Measurements from ENCODE around the gene ATG9A. TPM values are rescaled to one million over a fixed set of nuclear protein-coding genes. Genes with fewer than 3 reads are reported as not detected.

Gene ATG9A
- total and polyA plus RNA-seq, 2 donors (not counting 1 experiment from before 2014, with no cell fraction given), result 41.8 to 65.5 TPM

- Histone ChIP-seq H3K4me3 (ENCODE audit: control extremely low read depth in 1 of 5, extremely low read depth in 1 of 5, insufficient read depth in 1 of 5, low read depth in 2 of 5, low read length in 4 of 5) (no peak overlapping the region), H3K9me3 (ENCODE audit: control extremely low read depth in 1 of 3, control insufficient read depth in 2 of 3, insufficient read depth in 1 of 3, low read length in 2 of 3) (no peaks in the 10 kb centered on the region), H3K27ac (ENCODE audit: low read length in 2 of 2) (peak overlapping the region; percentile 87 to 92), H3K4me1 (ENCODE audit: control insufficient read depth in 2 of 2, insufficient read depth in 2 of 2, low read length in 2 of 2) (peaks cover 64 to 70% of the 10 kb centered on the region in 2 donors), H2AFZ (ENCODE audit: insufficient read depth, low read depth, low read length, poor library complexity, severe bottlenecking) (no peak overlapping the region), H3K36me3 (replicated peaks in 1 of 2; ENCODE audit: control extremely low read depth in 1 of 2, control insufficient read depth in 1 of 2, extremely low read depth in 1 of 2, insufficient read depth in 2 of 2, low read length in 1 of 2) (peaks cover 2 to 34% of the 10 kb centered on the region in 2 experiments), H3K9ac (ENCODE audit: low read length) (peak overlapping the region; percentile 6), H3K27me3 (replicated peaks in 1 of 4; ENCODE audit: control extremely low read depth in 1 of 4, control insufficient read depth in 3 of 4, insufficient read depth in 4 of 4, low read length in 3 of 4) (no peaks in the 10 kb centered on the region), H3K79me2 (ENCODE audit: control insufficient read depth, insufficient read depth, low read length) (peaks cover 62% of the 10 kb centered on the region), H4K20me1 (ENCODE audit: control insufficient read depth, insufficient read depth, low read length, poor library complexity, severe bottlenecking) (peaks cover 5% of the 10 kb centered on the region), H3K4me2 (replicated peaks; ENCODE audit: low read depth, low read length, poor library complexity, severe bottlenecking) (peak overlapping the region; percentile 93)
- Mint-ChIP-seq H3K9me3 (ENCODE audit: insufficient read depth) (no peaks in the 10 kb centered on the region), H3K4me3 (peak overlapping the region; percentile 57), H3K27ac (peak overlapping the region; percentile 96), H3K27me3 (no peaks in the 10 kb centered on the region), H3K4me1 (peaks cover 75% of the 10 kb centered on the region)
- ATAC-seq (ENCODE audit: low read depth), result no peak
- CTCF ChIA-PET, result interaction anchor here (1.7 to 6.8 kb wide), 5 partner anchors 8 to 47 kb away, joined by 6 to 69 read pairs (median 17); partner anchors contain the start of genes ANKZF1, ATG9A, DNAJB2 and TUBA4A
- intact Hi-C loops (cut with micrococcal nuclease), result no loop called here
- TF ChIP-seq EZH2 (IDR thresholded peaks at IDR 0.05; ENCODE audit: borderline replicate concordance, insufficient read depth, low read depth, low read length, poor library complexity, severe bottlenecking) (no peak), CTCF (IDR thresholded peaks at IDR 0.05) (no peak)
- DNase-seq, result no peak
- POLR2A ChIA-PET, result interaction anchor here (1.7 to 2.7 kb wide), 3 partner anchors 7 to 40 kb away, joined by 9 to 49 read pairs (median 26); partner anchors contain the start of genes ANKZF1, ATG9A, TUBA4A and TUBA4B
- 92% methylated on average over 6 of the region's 10 CpGs for WGBS (ENCODE audit: insufficient coverage)
Observed at GRCh38 chr2:219246559-219246958, 17.1 kb upstream of the ATG9A start.

GRCh38 chr2:219245899-219246230 lies 16.4 kb upstream of the ATG9A start:
- Mint-ChIP-seq H3K4me3 (peak overlapping the region; percentile 92), H3K27ac (peak overlapping the region; percentile 96), H3K4me1 (peaks cover 68% of the 10 kb centered on the region), H3K27me3 (no peaks in the 10 kb centered on the region), H3K9me3 (ENCODE audit: insufficient read depth) (no peaks in the 10 kb centered on the region)
- Histone ChIP-seq H3K4me1 (ENCODE audit: control insufficient read depth in 2 of 2, insufficient read depth in 2 of 2, low read length in 2 of 2) (peaks cover 58 to 63% of the 10 kb centered on the region in 2 donors), H3K4me2 (replicated peaks; ENCODE audit: low read depth, low read length, poor library complexity, severe bottlenecking) (peak overlapping the region; percentile 93), H3K9me3 (ENCODE audit: control extremely low read depth in 1 of 3, control insufficient read depth in 2 of 3, insufficient read depth in 1 of 3, low read length in 2 of 3) (no peaks in the 10 kb centered on the region), H3K79me2 (ENCODE audit: control insufficient read depth, insufficient read depth, low read length) (peaks cover 55% of the 10 kb centered on the region), H3K27me3 (replicated peaks in 1 of 4; ENCODE audit: control extremely low read depth in 1 of 4, control insufficient read depth in 3 of 4, insufficient read depth in 4 of 4, low read length in 3 of 4) (no peaks in the 10 kb centered on the region), H3K27ac (ENCODE audit: low read length in 2 of 2) (peak overlapping the region; percentile 87 to 92), H2AFZ (ENCODE audit: insufficient read depth, low read depth, low read length, poor library complexity, severe bottlenecking) (peak overlapping the region; percentile 96), H4K20me1 (ENCODE audit: control insufficient read depth, insufficient read depth, low read length, poor library complexity, severe bottlenecking) (no peaks in the 10 kb centered on the region), H3K36me3 (replicated peaks in 1 of 2; ENCODE audit: control extremely low read depth in 1 of 2, control insufficient read depth in 1 of 2, extremely low read depth in 1 of 2, insufficient read depth in 2 of 2, low read length in 1 of 2) (peaks cover 0 to 27% of the 10 kb centered on the region in 2 experiments), H3K4me3 (ENCODE audit: control extremely low read depth in 1 of 5, extremely low read depth in 1 of 5, insufficient read depth in 1 of 5, low read depth in 2 of 5, low read length in 4 of 5) (peak overlapping the region; percentile 50 to 98 (median 94)), H3K9ac (ENCODE audit: low read length) (peak overlapping the region; percentile 96)
- DNase-seq, result no peak
- ATAC-seq (ENCODE audit: low read depth), result no peak
- CTCF ChIA-PET, result interaction anchor here (0.7 to 3.0 kb wide), 8 partner anchors 8 to 143 kb away, joined by 3 to 25 read pairs (median 5); partner anchors contain the start of genes ANKZF1, ATG9A, DNAJB2 and TUBA4A
- WGBS (ENCODE audit: insufficient coverage), result 21% methylated on average over 9 of the region's 10 CpGs
- intact Hi-C loops (cut with micrococcal nuclease), result loop anchor here (1.0 to 2.0 kb wide), 6 partner anchors 7 to 85 kb away; partner anchors contain the start of genes ANKZF1, ATG9A, CNPPD1 and DNAJB2
- TF ChIP-seq CTCF (IDR thresholded peaks at IDR 0.05) (no peak), EZH2 (IDR thresholded peaks at IDR 0.05; ENCODE audit: borderline replicate concordance, insufficient read depth, low read depth, low read length, poor library complexity, severe bottlenecking) (no peak)
- POLR2A ChIA-PET, result interaction anchor here (1.5 to 2.7 kb wide), 7 partner anchors 8 to 69 kb away, joined by 6 to 49 read pairs (median 10); partner anchors contain the start of genes ABCB6, ANKZF1, ATG9A and CNPPD1
